HFFc6 (cell line): ENCODE measurements around the gene CCDC6. TPM values are rescaled to one million over a fixed set of nuclear protein-coding genes. Genes with fewer than 3 reads are reported as not detected.
A peak's percentile ranks its signal among the peaks of the same experiment; 100 is the strongest.
"Not testable (repeated sequence)": the region's sequence is repeated elsewhere in the genome, so short reads cannot be mapped to it uniquely, and the experiment has no call there.

ENCODE experiments used
- DNase-seq: peaks from one replicate; pipeline ENCODE4 v3.0.0-alpha.2; 2018
- H3K27ac Mint-ChIP-seq: 2 replicates; pipeline ENCODE4 v1.8.0; 2020; ENCODE audit warnings: mild to moderate bottlenecking, mixed read lengths
- H3K27me3 Mint-ChIP-seq: 2 replicates; pipeline ENCODE4 v1.8.0; 2021; ENCODE audit warnings: mild to moderate bottlenecking, moderate library complexity, mixed read lengths; ENCODE audit not compliant: insufficient read depth
- H3K36me3 Mint-ChIP-seq: 2 replicates; pipeline ENCODE4 v1.8.0; 2021; ENCODE audit warnings: low read depth, mixed read lengths
- H3K4me1 Mint-ChIP-seq: 2 replicates; pipeline ENCODE4 v1.8.0; 2020; ENCODE audit warnings: low read depth, mixed read lengths
- H3K4me3 Mint-ChIP-seq: 2 replicates; pipeline ENCODE4 v1.8.0; 2020; ENCODE audit warnings: mild to moderate bottlenecking, moderate library complexity, mixed read lengths
- H3K9me3 Mint-ChIP-seq: 2 replicates; pipeline ENCODE4 v1.8.0; 2020; ENCODE audit warnings: mild to moderate bottlenecking, mixed read lengths
- CTCF ChIP-seq: fragments of 200-600 bp; sonication (generic); IDR thresholded peaks from 2 replicates; pipeline ENCODE4 v1.5.0; 2021; ENCODE audit warnings: antibody characterized with exemption, mild to moderate bottlenecking
- total RNA-seq, 6 experiments: library from RNA; stranded (reverse); fragmentation: NEBNext Ultra II Directional; extraction: Animal tissue kit (Norgen Biotek cat#: 25700); gene quantifications; 2 replicates in 1 of 6; 3 replicates in 5 of 6; pipeline ENCODE4 v1.2.3, GENCODE V29; 2021

The CCDC6 gene
- total RNA-seq, 6 experiments from 2014 or later: 33.0 to 43.0 (median 36.7) TPM

GRCh38 chr10:59879363-59879913 lies 26.9 kb downstream of the CCDC6 start:
- H3K4me3 Mint-ChIP-seq: no peak overlapping the region
- DNase-seq: no peak
- H3K4me1 Mint-ChIP-seq: peaks cover 33% of the 10 kb centered on the region
- no peak overlapping the region for H3K27ac Mint-ChIP-seq
- no peak for TF ChIP-seq CTCF
- no peaks in the 10 kb centered on the region for H3K9me3 Mint-ChIP-seq
- H3K27me3 Mint-ChIP-seq: no peaks in the 10 kb centered on the region
- peaks cover 10% of the 10 kb centered on the region for H3K36me3 Mint-ChIP-seq

- no peak for DNase-seq
- H3K4me3 Mint-ChIP-seq: no peak overlapping the region
- H3K27me3 Mint-ChIP-seq: no peaks in the 10 kb centered on the region
- H3K36me3 Mint-ChIP-seq: peaks cover 10% of the 10 kb centered on the region
- no peak for TF ChIP-seq CTCF
- no peaks in the 10 kb centered on the region for H3K9me3 Mint-ChIP-seq
- peaks cover 38% of the 10 kb centered on the region for H3K4me1 Mint-ChIP-seq
- H3K27ac Mint-ChIP-seq: no peak overlapping the region; the same call in 1 of the 2 replicates
Measured at GRCh38 chr10:59878915-59879314, 27.4 kb downstream of the CCDC6 start.

- no peaks in the 10 kb centered on the region for H3K9me3 Mint-ChIP-seq
- DNase-seq: no peak
- H3K27ac Mint-ChIP-seq: peak overlapping the region; percentile 41; the same call in 1 of the 2 replicates
- no peak for TF ChIP-seq CTCF
- peaks cover 10% of the 10 kb centered on the region for H3K36me3 Mint-ChIP-seq
- H3K4me3 Mint-ChIP-seq: no peak overlapping the region; the same call in 1 of the 2 replicates
- peaks cover 45% of the 10 kb centered on the region for H3K4me1 Mint-ChIP-seq
- no peaks in the 10 kb centered on the region for H3K27me3 Mint-ChIP-seq
Measured at GRCh38 chr10:59878289-59878688, 28.1 kb downstream of the CCDC6 start.

GRCh38 chr10:59877191-59877671 lies 29.1 kb downstream of the CCDC6 start:
- Mint-ChIP-seq H3K36me3 (peaks cover 10% of the 10 kb centered on the region), H3K4me1 (peaks cover 55% of the 10 kb centered on the region), H3K9me3 (no peaks in the 10 kb centered on the region), H3K27me3 (no peaks in the 10 kb centered on the region), H3K4me3 (peak overlapping the region; percentile 61; the same call in 1 of the 2 replicates), H3K27ac (peak overlapping the region; percentile 82)
- peak; percentile 22 for DNase-seq
- TF ChIP-seq CTCF: no peak

- no peak for TF ChIP-seq CTCF
- Mint-ChIP-seq H3K27ac (peak overlapping the region; percentile 82; the same call in 1 of the 2 replicates), H3K27me3 (no peaks in the 10 kb centered on the region), H3K9me3 (no peaks in the 10 kb centered on the region), H3K4me1 (peaks cover 59% of the 10 kb centered on the region), H3K36me3 (peaks cover 10% of the 10 kb centered on the region), H3K4me3 (peak overlapping the region; percentile 29; the same call in 1 of the 2 replicates)
- DNase-seq: no peak
Measured at GRCh38 chr10:59876695-59877094, 29.7 kb downstream of the CCDC6 start.

GRCh38 chr10:59876208-59876607 lies 30.1 kb downstream of the CCDC6 start:
- peaks cover 59% of the 10 kb centered on the region for H3K4me1 Mint-ChIP-seq
- not testable (repeated sequence) for H3K36me3 Mint-ChIP-seq, H3K9me3 Mint-ChIP-seq, H3K27me3 Mint-ChIP-seq, DNase-seq
- H3K27ac Mint-ChIP-seq: peak overlapping the region; percentile 82; the same call in 1 of the 2 replicates
- H3K4me3 Mint-ChIP-seq: peak overlapping the region; percentile 29; the same call in 1 of the 2 replicates
